ENCODE data around the gene CD248.

CD248 gene

DNA sequence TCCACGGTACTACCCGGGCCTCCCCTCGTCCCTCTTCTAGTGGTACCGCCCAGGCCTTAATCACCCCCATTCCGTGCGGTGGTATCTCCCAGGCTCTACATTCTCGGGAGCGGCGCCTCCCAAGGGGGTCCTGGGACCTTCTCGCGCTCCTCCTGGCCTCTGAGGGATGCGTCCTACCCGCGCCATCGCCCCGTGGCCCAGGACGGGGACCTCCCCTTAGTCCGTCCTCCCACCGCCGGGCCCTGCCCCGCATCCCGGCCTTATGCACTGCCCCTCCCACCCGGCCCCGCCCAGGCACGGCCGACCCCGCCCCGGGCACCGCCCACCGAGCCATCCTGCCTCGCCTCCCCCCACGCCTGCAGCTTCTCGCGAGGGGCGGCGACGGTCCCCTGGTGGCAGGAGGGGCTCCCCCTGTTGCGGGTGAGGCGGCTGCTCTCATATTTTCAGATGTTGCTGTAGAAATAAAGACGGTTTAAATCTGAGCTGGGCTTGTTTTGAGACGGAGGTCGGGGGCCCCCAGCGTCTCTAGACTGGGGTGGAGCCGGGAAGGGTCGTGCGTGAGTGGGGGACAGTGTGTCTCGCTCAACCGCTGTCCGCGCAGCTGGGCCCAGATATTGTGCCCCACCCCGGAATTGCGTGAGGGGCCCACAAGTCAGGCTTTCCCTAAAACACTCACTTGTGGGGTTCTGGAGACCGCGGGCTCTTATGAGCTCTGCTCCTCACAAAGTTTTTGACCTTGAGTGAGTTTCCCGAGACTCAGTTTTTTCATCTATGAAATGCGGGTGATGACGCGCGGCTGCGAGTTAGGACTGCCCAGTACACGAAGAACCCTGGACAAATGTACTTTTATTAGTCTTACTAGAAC, 49.2 kb downstream of the CD248 start:
- Histone ChIP-seq H3K36me3 (ENCODE audit: control insufficient read depth in 4 of 4, insufficient read depth in 4 of 4, low read length in 3 of 4) (peaks cover 5 to 25% (median 19%) of the 10 kb centered on the region in 4 experiments), H3K27me3 (replicated peaks in 2 of 5; ENCODE audit: control insufficient read depth in 4 of 5, insufficient read depth in 5 of 5, low read length in 4 of 5) (no peaks in the 10 kb centered on the region), H3K4me1 (ENCODE audit: control extremely low read depth in 1 of 4, control insufficient read depth in 4 of 4, insufficient read depth in 4 of 4, low read length in 3 of 4) (peaks cover 5 to 29% (median 26%) of the 10 kb centered on the region in 4 experiments), H3K27ac (ENCODE audit: insufficient read depth in 1 of 2, low read depth in 1 of 2, low read length in 2 of 2, poor library complexity in 1 of 2, severe bottlenecking in 2 of 2) (peak overlapping the region; percentile 46 to 88), H3K9me3 (ENCODE audit: control extremely low read depth in 1 of 5, control insufficient read depth in 4 of 5, insufficient read depth in 2 of 5, low read depth in 1 of 5, low read length in 4 of 5) (no peaks in the 10 kb centered on the region), H3K4me3 (ENCODE audit: control insufficient read depth in 1 of 7, extremely low read depth in 1 of 7, insufficient read depth in 4 of 7, low read depth in 2 of 7, low read length in 6 of 7) (peak overlapping the region; percentile 32 to 96 (median 89))
- DNase-seq: peak; percentile 89 to 94 (median 93)
- POLR2A ChIA-PET: interaction anchor here (0.7 to 1.3 kb wide), 3 partner anchors 10 to 149 kb away, joined by 3 to 5 read pairs (median 4); no protein-coding TSS in a partner anchor
- CTCF ChIA-PET: interaction anchor here (0.7 to 5.6 kb wide), 4 partner anchors 10 to 195 kb away, joined by 3 to 36 read pairs (median 8); partner anchors contain the start of gene YIF1A
- under 1% methylated on average over 40 of the region's 61 CpGs for WGBS (ENCODE audit: insufficient coverage)

DNA sequence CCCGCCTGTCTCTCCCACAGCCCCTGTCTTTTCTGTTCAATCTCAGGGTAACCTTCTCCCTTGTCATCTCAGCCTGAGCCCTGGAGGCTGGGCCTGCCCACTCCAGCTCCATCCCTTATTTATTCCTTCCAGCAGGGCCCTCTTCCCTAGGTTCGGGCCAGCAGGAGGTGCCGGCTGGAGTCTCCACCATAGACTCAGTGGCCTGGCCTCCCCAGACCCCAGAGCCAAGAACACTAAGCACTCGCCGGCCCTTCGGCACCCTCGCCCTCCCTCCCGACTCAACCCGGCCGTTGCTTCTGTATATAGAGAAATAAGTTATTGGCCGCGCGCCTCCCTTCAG, 49.8 kb downstream of the CD248 start:
- peak overlapping the region in 1 of 2 experiments; percentile 68 for H3K27ac ChIP-seq (ENCODE audit: insufficient read depth in 1 of 2, low read depth in 1 of 2, low read length in 2 of 2, poor library complexity in 1 of 2, severe bottlenecking in 2 of 2)

DNA sequence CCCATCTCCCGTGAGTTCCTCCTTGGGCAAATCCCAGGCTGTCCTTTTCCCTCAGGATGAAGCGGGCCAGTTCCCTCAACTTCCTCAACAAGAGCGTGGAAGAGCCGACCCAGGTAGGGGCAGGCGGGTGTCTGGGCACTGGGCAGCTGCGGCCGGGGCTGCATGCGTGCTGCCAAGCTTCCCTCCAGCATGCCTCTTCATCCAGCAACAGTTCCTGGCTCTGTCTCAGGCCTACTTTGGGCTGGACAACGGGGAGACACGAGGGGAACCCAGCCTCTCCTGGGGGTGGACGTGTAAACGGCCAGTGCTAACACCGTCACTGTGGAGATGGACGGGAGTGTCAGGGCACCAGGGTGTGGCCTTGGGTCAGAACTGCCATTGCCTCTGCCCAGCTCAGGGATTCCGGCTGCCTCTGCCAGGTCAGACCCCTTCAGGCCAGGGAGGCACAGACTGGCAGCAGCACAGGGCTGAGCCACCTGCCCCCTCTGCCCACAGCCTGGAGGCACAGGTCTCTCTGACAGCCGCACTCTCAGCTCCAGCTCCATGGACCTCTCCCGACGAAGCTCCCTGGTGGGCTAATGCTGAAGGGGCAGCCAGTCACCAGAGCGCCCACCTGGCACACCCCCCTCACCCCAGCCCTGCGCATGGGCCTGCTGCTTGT, 50.3 kb downstream of the CD248 start:
- no peak overlapping the region for H3K27ac ChIP-seq (ENCODE audit: insufficient read depth in 1 of 2, low read depth in 1 of 2, low read length in 2 of 2, poor library complexity in 1 of 2, severe bottlenecking in 2 of 2)
- no peaks in the 10 kb centered on the region for H3K27me3 ChIP-seq (replicated peaks in 2 of 5; ENCODE audit: control insufficient read depth in 4 of 5, insufficient read depth in 5 of 5, low read length in 4 of 5)
- ChIA-PET CTCF (interaction anchor here (1.0 to 5.6 kb wide), 4 partner anchors 15 to 100 kb away, joined by 3 to 36 read pairs (median 9); partner anchors contain the start of gene YIF1A), POLR2A (no interaction called here)
- no peaks in the 10 kb centered on the region for H3K9me3 ChIP-seq (ENCODE audit: control extremely low read depth in 1 of 5, control insufficient read depth in 4 of 5, insufficient read depth in 2 of 5, low read depth in 1 of 5, low read length in 4 of 5)
- peaks cover 0 to 20% (median 10%) of the 10 kb centered on the region in 4 experiments for H3K36me3 ChIP-seq (ENCODE audit: control insufficient read depth in 4 of 4, insufficient read depth in 4 of 4, low read length in 3 of 4)
- H3K4me3 ChIP-seq (ENCODE audit: control insufficient read depth in 1 of 7, extremely low read depth in 1 of 7, insufficient read depth in 4 of 7, low read depth in 2 of 7, low read length in 6 of 7): peak overlapping the region in 4 of 7 experiments; percentile 80 to 96 (median 95)
- WGBS (ENCODE audit: insufficient coverage): 98% methylated on average over 20 of the region's 20 CpGs
- H3K4me1 ChIP-seq (ENCODE audit: control extremely low read depth in 1 of 4, control insufficient read depth in 4 of 4, insufficient read depth in 4 of 4, low read length in 3 of 4): peaks cover 5 to 29% (median 26%) of the 10 kb centered on the region in 4 experiments
- no peak for DNase-seq

More for the DNA sequence above, 49.8 kb downstream of the CD248 start:
- WGBS (ENCODE audit: insufficient coverage): 16% methylated on average over 13 of the region's 13 CpGs
- H3K4me3 ChIP-seq (ENCODE audit: control insufficient read depth in 1 of 7, extremely low read depth in 1 of 7, insufficient read depth in 4 of 7, low read depth in 2 of 7, low read length in 6 of 7): peak overlapping the region; percentile 23 to 96 (median 89)
- ChIA-PET CTCF (interaction anchor here (2.9 to 5.6 kb wide), 2 partner anchors 14 to 20 kb away, joined by 14 to 36 read pairs; partner anchors contain the start of gene YIF1A), POLR2A (interaction anchor here (1.3 kb wide), 1 partner anchor 10 kb away, joined by 4 read pairs; no protein-coding TSS in a partner anchor)
- no peaks in the 10 kb centered on the region for H3K27me3 ChIP-seq (replicated peaks in 2 of 5; ENCODE audit: control insufficient read depth in 4 of 5, insufficient read depth in 5 of 5, low read length in 4 of 5)
- DNase-seq: no peak
- H3K36me3 ChIP-seq (ENCODE audit: control insufficient read depth in 4 of 4, insufficient read depth in 4 of 4, low read length in 3 of 4): peaks cover under 1 to 22% (median 13%) of the 10 kb centered on the region in 4 experiments
- H3K9me3 ChIP-seq (ENCODE audit: control extremely low read depth in 1 of 5, control insufficient read depth in 4 of 5, insufficient read depth in 2 of 5, low read depth in 1 of 5, low read length in 4 of 5): no peaks in the 10 kb centered on the region
- peaks cover 5 to 29% (median 26%) of the 10 kb centered on the region in 4 experiments for H3K4me1 ChIP-seq (ENCODE audit: control extremely low read depth in 1 of 4, control insufficient read depth in 4 of 4, insufficient read depth in 4 of 4, low read length in 3 of 4)

DNA sequence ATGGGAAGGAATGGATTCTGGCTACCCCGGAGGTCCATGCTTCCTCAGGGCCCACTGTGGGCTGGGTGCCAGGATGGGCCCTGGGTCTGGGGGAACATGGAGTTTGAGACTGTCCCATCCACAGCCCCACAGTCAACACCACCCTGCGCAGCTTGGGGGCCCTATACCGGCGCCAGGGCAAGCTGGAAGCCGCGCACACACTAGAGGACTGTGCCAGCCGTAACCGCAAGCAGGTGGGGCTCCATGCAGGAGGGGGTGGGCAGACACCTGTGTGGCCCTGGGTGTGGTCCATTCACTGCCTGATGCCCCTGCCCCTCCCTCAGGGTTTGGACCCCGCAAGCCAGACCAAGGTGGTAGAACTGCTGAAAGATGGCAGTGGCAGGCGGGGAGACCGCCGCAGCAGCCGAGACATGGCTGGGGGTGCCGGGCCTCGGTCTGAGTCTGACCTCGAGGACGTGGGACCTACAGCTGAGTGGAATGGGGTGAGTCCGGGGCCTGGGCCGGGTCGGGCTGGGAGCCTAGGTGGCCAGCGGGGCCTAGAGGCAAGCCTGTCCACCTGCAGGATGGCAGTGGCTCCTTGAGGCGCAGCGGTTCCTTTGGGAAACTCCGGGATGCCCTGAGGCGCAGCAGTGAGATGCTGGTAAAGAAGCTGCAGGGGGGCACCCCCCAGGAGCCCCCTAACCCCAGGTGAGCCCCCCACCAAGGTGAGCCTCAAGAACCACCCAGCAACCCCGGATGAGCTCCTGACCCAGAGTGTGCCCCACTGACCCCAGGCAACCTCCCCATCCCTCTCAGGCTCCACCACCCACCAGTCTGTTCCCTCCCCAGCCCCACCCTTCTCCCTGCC, 51.1 kb downstream of the CD248 start:
- 97% methylated on average over 21 of the region's 26 CpGs for WGBS (ENCODE audit: insufficient coverage)
- POLR2A ChIA-PET: no interaction called here
- H3K36me3 ChIP-seq (ENCODE audit: control insufficient read depth in 4 of 4, insufficient read depth in 4 of 4, low read length in 3 of 4): peaks cover 0 to 19% (median 9%) of the 10 kb centered on the region in 4 experiments

DNA sequence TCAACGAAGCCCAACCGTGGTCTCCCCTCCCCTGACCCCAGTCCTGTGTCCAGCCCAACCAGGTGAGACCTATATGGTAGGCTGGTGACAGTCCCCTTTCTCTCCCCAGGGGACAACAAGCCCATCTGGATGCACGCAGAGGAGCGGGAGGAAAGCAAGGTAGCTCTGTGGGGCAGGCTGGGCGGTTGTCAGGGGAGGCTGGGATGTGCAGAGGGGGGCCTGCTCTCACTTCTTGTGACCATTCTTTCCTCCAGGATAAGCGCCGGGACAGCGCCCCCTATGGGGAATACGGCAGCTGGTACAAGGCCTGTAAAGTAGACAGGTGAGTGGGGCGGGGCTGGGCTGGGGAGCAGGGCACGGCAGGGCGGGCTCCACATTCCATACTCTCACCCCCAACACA, 51.9 kb downstream of the CD248 start:
- no peaks in the 10 kb centered on the region for H3K27me3 ChIP-seq (replicated peaks in 2 of 5; ENCODE audit: control insufficient read depth in 4 of 5, insufficient read depth in 5 of 5, low read length in 4 of 5)
- 98% methylated on average over 7 of the region's 12 CpGs for WGBS (ENCODE audit: insufficient coverage)
- H3K27ac ChIP-seq (ENCODE audit: insufficient read depth in 1 of 2, low read depth in 1 of 2, low read length in 2 of 2, poor library complexity in 1 of 2, severe bottlenecking in 2 of 2): no peak overlapping the region
- ChIA-PET POLR2A (no interaction called here), CTCF (interaction anchor here (1.1 to 1.8 kb wide), 2 partner anchors 9 to 57 kb away, joined by 3 to 8 read pairs; no protein-coding TSS in a partner anchor)
- DNase-seq: peak in 1 of 3 donors; percentile 23
- no peaks in the 10 kb centered on the region for H3K9me3 ChIP-seq (ENCODE audit: control extremely low read depth in 1 of 5, control insufficient read depth in 4 of 5, insufficient read depth in 2 of 5, low read depth in 1 of 5, low read length in 4 of 5)
- H3K36me3 ChIP-seq (ENCODE audit: control insufficient read depth in 4 of 4, insufficient read depth in 4 of 4, low read length in 3 of 4): peaks cover 0 to 19% (median 6%) of the 10 kb centered on the region in 4 experiments
- peaks cover 5 to 28% (median 24%) of the 10 kb centered on the region in 4 experiments for H3K4me1 ChIP-seq (ENCODE audit: control extremely low read depth in 1 of 4, control insufficient read depth in 4 of 4, insufficient read depth in 4 of 4, low read length in 3 of 4)
- H3K4me3 ChIP-seq (ENCODE audit: control insufficient read depth in 1 of 7, extremely low read depth in 1 of 7, insufficient read depth in 4 of 7, low read depth in 2 of 7, low read length in 6 of 7): no peak overlapping the region

More for the DNA sequence above, 51.1 kb downstream of the CD248 start:
- DNase-seq: no peak
- Histone ChIP-seq H3K27me3 (replicated peaks in 2 of 5; ENCODE audit: control insufficient read depth in 4 of 5, insufficient read depth in 5 of 5, low read length in 4 of 5) (no peaks in the 10 kb centered on the region), H3K4me3 (ENCODE audit: control insufficient read depth in 1 of 7, extremely low read depth in 1 of 7, insufficient read depth in 4 of 7, low read depth in 2 of 7, low read length in 6 of 7) (no peak overlapping the region), H3K9me3 (ENCODE audit: control extremely low read depth in 1 of 5, control insufficient read depth in 4 of 5, insufficient read depth in 2 of 5, low read depth in 1 of 5, low read length in 4 of 5) (no peaks in the 10 kb centered on the region), H3K27ac (ENCODE audit: insufficient read depth in 1 of 2, low read depth in 1 of 2, low read length in 2 of 2, poor library complexity in 1 of 2, severe bottlenecking in 2 of 2) (no peak overlapping the region), H3K4me1 (ENCODE audit: control extremely low read depth in 1 of 4, control insufficient read depth in 4 of 4, insufficient read depth in 4 of 4, low read length in 3 of 4) (peaks cover 5 to 29% (median 26%) of the 10 kb centered on the region in 4 experiments)
- CTCF ChIA-PET: interaction anchor here (1.0 to 5.6 kb wide), 6 partner anchors 10 to 100 kb away, joined by 3 to 36 read pairs (median 6); partner anchors contain the start of gene YIF1A

Measured in common myeloid progenitor, CD34-positive (primary cell).